Measurements from ENCODE around the gene PDE3B.

PDE3B gene

DNA sequence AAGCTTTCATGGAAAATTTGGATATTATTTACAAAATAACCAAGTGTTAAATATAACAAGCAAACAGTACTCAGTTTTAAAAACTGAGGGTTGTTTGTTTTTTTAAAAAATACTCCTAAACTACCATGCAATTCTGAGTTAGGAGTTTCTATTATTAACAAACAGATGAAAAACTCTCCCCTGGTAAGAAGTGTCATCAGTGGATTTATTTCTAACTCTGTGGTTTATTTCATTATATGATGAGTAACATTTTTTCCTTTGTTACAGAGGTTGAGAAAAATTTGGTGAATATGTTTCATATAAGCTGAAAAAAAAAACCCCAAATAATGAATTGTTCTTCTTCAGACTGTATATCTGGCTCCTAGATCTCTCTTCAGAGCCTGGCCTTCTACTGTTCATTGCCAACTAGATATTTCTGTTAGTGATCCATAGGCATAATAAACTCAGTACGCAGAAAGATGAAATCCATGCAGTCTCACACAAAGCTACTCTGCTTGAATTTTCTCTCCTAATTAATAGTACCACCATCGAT, 29.4 kb upstream of the PDE3B start:
- Mint-ChIP-seq H3K4me3 (no peak overlapping the region), H3K36me3 (ENCODE audit: low read depth) (no peaks in the 10 kb centered on the region), H3K27me3 (ENCODE audit: low read depth) (no peaks in the 10 kb centered on the region), H3K27ac (no peak overlapping the region), H3K4me1 (no peaks in the 10 kb centered on the region), H3K9me3 (no peaks in the 10 kb centered on the region)
- TF ChIP-seq, protein P1, sequence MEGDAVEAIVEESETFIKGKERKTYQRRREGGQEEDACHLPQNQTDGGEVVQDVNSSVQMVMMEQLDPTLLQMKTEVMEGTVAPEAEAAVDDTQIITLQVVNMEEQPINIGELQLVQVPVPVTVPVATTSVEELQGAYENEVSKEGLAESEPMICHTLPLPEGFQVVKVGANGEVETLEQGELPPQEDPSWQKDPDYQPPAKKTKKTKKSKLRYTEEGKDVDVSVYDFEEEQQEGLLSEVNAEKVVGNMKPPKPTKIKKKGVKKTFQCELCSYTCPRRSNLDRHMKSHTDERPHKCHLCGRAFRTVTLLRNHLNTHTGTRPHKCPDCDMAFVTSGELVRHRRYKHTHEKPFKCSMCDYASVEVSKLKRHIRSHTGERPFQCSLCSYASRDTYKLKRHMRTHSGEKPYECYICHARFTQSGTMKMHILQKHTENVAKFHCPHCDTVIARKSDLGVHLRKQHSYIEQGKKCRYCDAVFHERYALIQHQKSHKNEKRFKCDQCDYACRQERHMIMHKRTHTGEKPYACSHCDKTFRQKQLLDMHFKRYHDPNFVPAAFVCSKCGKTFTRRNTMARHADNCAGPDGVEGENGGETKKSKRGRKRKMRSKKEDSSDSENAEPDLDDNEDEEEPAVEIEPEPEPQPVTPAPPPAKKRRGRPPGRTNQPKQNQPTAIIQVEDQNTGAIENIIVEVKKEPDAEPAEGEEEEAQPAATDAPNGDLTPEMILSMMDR (IDR thresholded peaks at IDR 0.05; ENCODE audit: unreplicated experiment in 3 of 3): no peak

DNA sequence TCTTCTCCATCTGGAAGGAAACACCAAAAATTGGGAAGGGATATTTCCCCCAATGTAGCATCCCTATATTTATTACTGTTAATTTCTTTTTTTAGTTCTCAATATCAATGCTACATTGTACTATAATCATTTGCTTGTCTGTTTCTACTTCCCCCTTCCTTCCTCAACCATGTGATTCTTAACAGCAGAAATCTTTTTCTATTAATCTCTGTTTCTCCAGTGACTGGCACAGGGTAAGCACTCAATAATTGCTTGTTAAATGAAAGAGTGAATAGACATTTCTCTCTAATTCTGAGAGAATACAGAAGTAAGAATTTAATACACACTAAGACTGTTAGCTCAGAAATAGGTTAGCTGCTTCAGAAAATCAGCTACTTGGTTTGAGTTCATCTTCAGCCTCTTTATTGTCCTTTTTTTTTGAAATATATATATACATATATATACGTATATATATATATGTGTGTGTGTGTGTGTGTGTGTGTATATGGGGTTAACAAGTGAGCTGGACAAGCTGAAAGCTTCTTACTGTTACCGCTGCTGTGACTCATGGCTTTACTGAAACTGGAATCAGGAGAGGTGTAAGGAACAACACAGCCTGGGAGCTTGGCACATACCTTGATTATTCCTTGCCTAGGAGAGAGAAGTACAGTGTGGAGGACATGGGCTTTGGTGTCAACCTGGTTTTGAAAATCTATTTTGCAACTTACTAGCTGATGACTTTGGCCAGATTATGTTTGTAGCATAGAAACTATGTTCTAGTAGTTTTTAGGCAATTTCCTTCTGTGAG, 26.2 kb upstream of the PDE3B start:
- H3K27ac Mint-ChIP-seq: no peak overlapping the region
- H3K36me3 Mint-ChIP-seq (ENCODE audit: low read depth): no peaks in the 10 kb centered on the region
- no peaks in the 10 kb centered on the region for H3K9me3 Mint-ChIP-seq
- TF ChIP-seq, protein P1 (IDR thresholded peaks at IDR 0.05; ENCODE audit: unreplicated experiment in 3 of 3): no peak
- H3K27me3 Mint-ChIP-seq (ENCODE audit: low read depth): no peaks in the 10 kb centered on the region
- H3K4me3 Mint-ChIP-seq: no peak overlapping the region
- no peaks in the 10 kb centered on the region for H3K4me1 Mint-ChIP-seq

DNA sequence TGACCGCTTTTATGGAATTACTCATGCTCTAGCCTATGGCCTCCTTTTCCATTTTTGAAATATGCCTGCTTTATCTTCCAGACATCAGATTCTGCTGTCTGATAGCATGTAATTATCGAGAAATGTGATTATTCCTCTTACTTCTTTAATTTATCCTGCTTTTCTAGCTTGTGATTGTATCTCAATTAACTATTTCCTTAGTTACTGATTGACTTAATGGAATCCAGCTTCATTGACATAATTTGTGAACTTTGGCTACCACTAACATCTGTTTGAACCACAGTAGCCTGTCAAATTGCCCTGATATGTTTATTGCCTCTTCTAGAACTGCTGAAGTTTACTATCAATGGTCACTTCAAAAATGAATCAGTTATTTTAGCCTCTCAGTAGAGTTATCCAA, 25.5 kb upstream of the PDE3B start:
- H3K27ac Mint-ChIP-seq: no peak overlapping the region
- H3K4me1 Mint-ChIP-seq: no peaks in the 10 kb centered on the region
- no peaks in the 10 kb centered on the region for H3K27me3 Mint-ChIP-seq (ENCODE audit: low read depth)
- H3K36me3 Mint-ChIP-seq (ENCODE audit: low read depth): no peaks in the 10 kb centered on the region
- TF ChIP-seq, protein P1 (IDR thresholded peaks at IDR 0.05; ENCODE audit: unreplicated experiment in 3 of 3): no peak
- no peaks in the 10 kb centered on the region for H3K9me3 Mint-ChIP-seq
- no peak overlapping the region for H3K4me3 Mint-ChIP-seq

DNA sequence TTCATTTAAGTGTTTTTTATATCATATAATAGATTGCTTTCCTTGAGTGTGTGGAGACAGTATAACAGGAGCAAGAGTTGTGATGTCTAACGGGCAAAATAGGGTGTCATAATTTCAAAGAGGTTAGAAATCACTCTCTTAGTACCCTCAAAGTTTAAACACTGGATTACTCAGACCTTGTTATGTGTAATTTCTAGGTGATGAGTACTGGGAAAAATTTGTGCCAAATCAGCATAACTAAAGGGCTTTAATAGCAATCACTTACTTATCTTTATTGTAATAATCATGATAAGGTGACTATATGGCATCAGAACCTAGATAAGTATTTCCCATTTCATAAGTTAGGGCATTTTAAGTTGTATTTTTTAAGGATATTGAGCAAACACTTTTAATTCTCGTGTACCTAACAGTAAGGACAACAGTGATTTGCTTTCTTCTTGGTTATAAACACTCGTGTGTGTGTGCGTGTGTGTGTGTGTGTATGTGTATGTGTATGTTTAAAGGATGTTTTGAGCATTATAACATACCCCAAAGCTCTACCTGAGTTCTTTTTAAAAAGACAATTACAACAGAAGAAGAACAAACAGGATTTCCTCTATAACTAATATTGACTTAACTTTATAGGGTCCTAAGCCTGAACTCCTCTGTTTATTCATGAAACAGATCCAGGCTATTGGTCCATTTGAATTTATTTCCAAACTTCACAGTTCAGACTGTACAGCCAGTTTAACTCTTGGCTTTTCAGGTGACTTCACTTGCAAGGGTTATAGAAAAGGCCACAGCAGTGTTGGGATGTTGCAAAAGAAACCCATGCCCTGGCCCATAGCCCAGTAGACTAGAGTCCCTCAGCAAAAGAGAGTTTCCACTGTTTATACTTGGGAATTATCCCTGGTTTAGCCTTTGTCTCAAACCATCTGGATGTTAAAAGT, 23.7 kb upstream of the PDE3B start:
- no peaks in the 10 kb centered on the region for H3K9me3 Mint-ChIP-seq
- no peak overlapping the region for H3K4me3 Mint-ChIP-seq
- no peaks in the 10 kb centered on the region for H3K36me3 Mint-ChIP-seq (ENCODE audit: low read depth)
- H3K4me1 Mint-ChIP-seq: no peaks in the 10 kb centered on the region
- TF ChIP-seq, protein P1 (IDR thresholded peaks at IDR 0.05; ENCODE audit: unreplicated experiment in 3 of 3): no peak
- H3K27ac Mint-ChIP-seq: no peak overlapping the region
- no peaks in the 10 kb centered on the region for H3K27me3 Mint-ChIP-seq (ENCODE audit: low read depth)

DNA sequence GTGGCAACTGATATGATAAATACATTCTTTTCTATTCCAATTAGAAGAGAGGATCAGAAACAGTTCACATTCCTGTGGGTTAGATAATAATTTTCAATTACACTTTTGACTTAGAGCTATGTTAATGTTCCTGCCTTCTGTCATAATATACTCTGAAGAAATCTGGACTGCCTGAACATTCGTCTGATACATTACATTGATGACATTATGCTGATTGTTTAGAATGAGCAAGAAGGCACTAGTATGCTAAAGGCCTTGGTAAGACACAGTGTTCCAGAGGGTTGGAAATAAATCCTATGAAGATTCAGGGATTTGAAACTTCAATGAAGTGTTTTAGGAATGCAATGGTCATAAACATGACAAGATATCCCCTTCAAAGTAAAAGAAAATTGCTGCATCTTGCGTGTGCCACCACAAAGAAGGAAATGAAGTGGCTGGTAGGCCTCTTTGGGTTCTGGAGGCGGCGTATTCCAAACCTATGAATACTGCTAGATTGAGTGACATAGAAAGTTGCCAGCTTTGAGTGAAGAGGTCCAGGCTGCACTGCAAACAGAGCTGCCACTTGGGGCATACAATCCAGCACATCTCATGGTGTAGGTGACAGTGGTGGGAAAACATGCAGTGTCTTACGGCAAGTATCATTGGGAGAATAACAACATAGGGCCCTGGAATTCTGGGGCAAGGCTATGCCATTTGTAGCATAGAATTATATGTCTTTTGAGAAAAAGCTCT, 21.2 kb upstream of the PDE3B start:
- TF ChIP-seq, protein P1 (IDR thresholded peaks at IDR 0.05; ENCODE audit: unreplicated experiment in 3 of 3): no peak
- no peaks in the 10 kb centered on the region for H3K4me1 Mint-ChIP-seq
- H3K36me3 Mint-ChIP-seq (ENCODE audit: low read depth): no peaks in the 10 kb centered on the region
- H3K4me3 Mint-ChIP-seq: no peak overlapping the region
- no peaks in the 10 kb centered on the region for H3K27me3 Mint-ChIP-seq (ENCODE audit: low read depth)
- H3K9me3 Mint-ChIP-seq: no peaks in the 10 kb centered on the region
- no peak overlapping the region for H3K27ac Mint-ChIP-seq
